LHCN-M2 (cell line): ENCODE measurements around the gene SNTB2. TPM values are rescaled to one million over a fixed set of nuclear protein-coding genes. Genes with fewer than 3 reads are reported as not detected.

Experiments
- DNase-seq: peaks from one replicate; pipeline ENCODE4 v3.0.0-alpha.2; 2012; ENCODE audit warnings: low read depth
- total RNA-seq: library from RNA; depleted of rRNA; stranded (reverse); fragments of >200 nt; gene quantifications from 2 replicates; pipeline ENCODE4 v1.2.3, GENCODE V29; 2014

Gene SNTB2
- total RNA-seq, 1 experiment from 2014 or later, result 29.6 TPM

GRCh38 chr16:69179328-69180010, 7.5 kb upstream of the SNTB2 start:
- peak; percentile 80 for DNase-seq

- no peak for DNase-seq
These were observed 7.0 kb upstream of the SNTB2 start for GRCh38 chr16:69180011-69180338.

GRCh38 chr16:69182730-69183416, 4.1 kb upstream of the SNTB2 start:
- no peak for DNase-seq

- peak; percentile 50 for DNase-seq
These were observed 677 bp downstream of the SNTB2 start for GRCh38 chr16:69187446-69188235.

GRCh38 chr16:69188236-69188549, 1.2 kb downstream of the SNTB2 start:
- peak; percentile 41 for DNase-seq

- DNase-seq, result peak; percentile 58
These were observed 1.8 kb downstream of the SNTB2 start for GRCh38 chr16:69188716-69189115.

- DNase-seq, result no peak
These were observed 3.2 kb downstream of the SNTB2 start for GRCh38 chr16:69190046-69190588.

GRCh38 chr16:69190598-69190997, 3.6 kb downstream of the SNTB2 start:
- no peak for DNase-seq

GRCh38 chr16:69191136-69191535, 4.2 kb downstream of the SNTB2 start:
- DNase-seq, result no peak

GRCh38 chr16:69193855-69194254, 6.9 kb downstream of the SNTB2 start:
- no peak for DNase-seq

GRCh38 chr16:69194488-69194887, 7.5 kb downstream of the SNTB2 start:
- no peak for DNase-seq

GRCh38 chr16:69195369-69196029, 8.5 kb downstream of the SNTB2 start:
- DNase-seq, result no peak

- no peak for DNase-seq
These were observed 10.6 kb downstream of the SNTB2 start for GRCh38 chr16:69197573-69197972.

GRCh38 chr16:69199382-69199781, 12.4 kb downstream of the SNTB2 start:
- DNase-seq, result no peak

- no peak for DNase-seq
These were observed 14.3 kb downstream of the SNTB2 start for GRCh38 chr16:69201291-69201690.

GRCh38 chr16:69201787-69202186, 14.8 kb downstream of the SNTB2 start:
- DNase-seq, result no peak

GRCh38 chr16:69204172-69204571, 17.2 kb downstream of the SNTB2 start:
- peak; percentile 14 for DNase-seq

- no peak for DNase-seq
These were observed 22.8 kb downstream of the SNTB2 start for GRCh38 chr16:69209735-69210134.

GRCh38 chr16:69217433-69217832, 30.5 kb downstream of the SNTB2 start:
- DNase-seq, result peak; percentile 41

- DNase-seq, result no peak
These were observed 32.3 kb downstream of the SNTB2 start for GRCh38 chr16:69219279-69219678.

- DNase-seq, result peak; percentile 68
These were observed 36.9 kb downstream of the SNTB2 start for GRCh38 chr16:69223882-69224281.

GRCh38 chr16:69225121-69225520, 38.2 kb downstream of the SNTB2 start:
- no peak for DNase-seq
